Cardiac fibroblast (primary cell): ENCODE results near the gene MAP2K6.
A peak's percentile ranks its signal among the peaks of the same experiment; 100 is the strongest.

Source experiments
- DNase-seq, 2 donors: peaks; one replicate each; pipeline versions ENCODE4 v3.0.0 to v3.0.0-alpha.2; 2010; ENCODE audit warnings: low read depth in 2 of 2
- H3K4me3 ChIP-seq, 2 donors: replicated peaks in 1 of 2; 1 replicate in 1 of 2; 2 replicates in 1 of 2; pipeline ENCODE4 v1.5.1; 2011; ENCODE audit warnings: low read depth in 2 of 2, low read length in 2 of 2, mild to moderate bottlenecking in 2 of 2, moderate library complexity in 1 of 2
- CTCF ChIP-seq: IDR thresholded peaks from one replicate; pipeline ENCODE4 v1.5.1; 2011; ENCODE audit warnings: low read depth, mild to moderate bottlenecking, low read length, inconsistent platforms

The MAP2K6 gene

GRCh38 chr17:69461951-69462369 is 47.5 kb downstream of the MAP2K6 start:
- H3K4me3 ChIP-seq = no peak overlapping the region
- TF ChIP-seq CTCF = no peak
- DNase-seq = no peak

GRCh38 chr17:69462882-69463281 is 48.4 kb downstream of the MAP2K6 start:
- no peak for TF ChIP-seq CTCF
- no peak overlapping the region for H3K4me3 ChIP-seq
- DNase-seq = no peak

- no peak for DNase-seq
- TF ChIP-seq CTCF = no peak
- H3K4me3 ChIP-seq = no peak overlapping the region
These were observed 52.0 kb downstream of the MAP2K6 start for GRCh38 chr17:69466451-69466850.

- H3K4me3 ChIP-seq = no peak overlapping the region
- TF ChIP-seq CTCF = no peak
- peak; percentile 13 to 32 for DNase-seq
These were observed 52.6 kb downstream of the MAP2K6 start for GRCh38 chr17:69466905-69467667.

- no peak for DNase-seq
- no peak overlapping the region for H3K4me3 ChIP-seq
- TF ChIP-seq CTCF = no peak
These were observed 53.7 kb downstream of the MAP2K6 start for GRCh38 chr17:69468207-69468606.

- no peak overlapping the region for H3K4me3 ChIP-seq
- no peak for DNase-seq
- TF ChIP-seq CTCF = no peak
These were observed 56.2 kb downstream of the MAP2K6 start for GRCh38 chr17:69470702-69471101.

- no peak overlapping the region for H3K4me3 ChIP-seq
- no peak for TF ChIP-seq CTCF
- no peak for DNase-seq
These were observed 56.9 kb downstream of the MAP2K6 start for GRCh38 chr17:69471406-69471805.
